ENCODE measurements around the gene LCN12.

Gene LCN12

GRCh38 chr9:136927343-136928271 is 24.5 kb upstream of the LCN12 start:
- no peak for DNase-seq

- DNase-seq: no peak
Measured at GRCh38 chr9:136928591-136928990, 23.5 kb upstream of the LCN12 start.

GRCh38 chr9:136930014-136930413 is 22.1 kb upstream of the LCN12 start:
- DNase-seq: no peak

GRCh38 chr9:136931611-136932130 is 20.4 kb upstream of the LCN12 start:
- no peak for DNase-seq

GRCh38 chr9:136934277-136934676 is 17.8 kb upstream of the LCN12 start:
- DNase-seq: no peak

- no peak for DNase-seq
Measured at GRCh38 chr9:136935651-136936050, 16.4 kb upstream of the LCN12 start.

GRCh38 chr9:136936645-136937170 is 15.4 kb upstream of the LCN12 start:
- no peak for DNase-seq

GRCh38 chr9:136937186-136938001 is 14.7 kb upstream of the LCN12 start:
- no peak for DNase-seq

GRCh38 chr9:136939431-136939995 is 12.6 kb upstream of the LCN12 start:
- DNase-seq: no peak

GRCh38 chr9:136939996-136940525 is 12.0 kb upstream of the LCN12 start:
- no peak for DNase-seq

- DNase-seq: no peak
Measured at GRCh38 chr9:136940526-136941230, 11.4 kb upstream of the LCN12 start.

- DNase-seq: no peak
Measured at GRCh38 chr9:136941231-136942111, 10.6 kb upstream of the LCN12 start.

GRCh38 chr9:136942112-136942880 is 9.8 kb upstream of the LCN12 start:
- DNase-seq: no peak

- DNase-seq: no peak
Measured at GRCh38 chr9:136942881-136943230, 9.2 kb upstream of the LCN12 start.

- DNase-seq: peak; percentile 70
Measured at GRCh38 chr9:136943291-136944211, 8.5 kb upstream of the LCN12 start.

GRCh38 chr9:136944212-136944518 is 7.9 kb upstream of the LCN12 start:
- peak; percentile 79 for DNase-seq

- peak; percentile 99 for DNase-seq
Measured at GRCh38 chr9:136944519-136945332, 7.3 kb upstream of the LCN12 start, which contains the start of the genes C8G and FBXW5. C8G (plus strand) TSS chr9:136945243; CDS start chr9:136945321, 78 bp downstream. FBXW5 (minus strand) TSS chr9:136944738; CDS start chr9:136944083, 655 bp downstream.

Measured in RPMI8226 (cell line).